SU-DHL-6 (cell line): ENCODE results near the gene NTM.

ENCODE experiments used
- H2AFZ ChIP-seq: fragments of 200-600 bp; sonication (generic); 2 replicates; pipeline ENCODE4 v1.6.1; 2014; ENCODE audit warnings: low read depth, mild to moderate bottlenecking, moderate library complexity, mixed read lengths, antibody characterized with exemption, low read length; ENCODE audit not compliant: severe bottlenecking
- H3F3A ChIP-seq: fragments of 200-600 bp; shearing (Covaris generic); 2 replicates; pipeline ENCODE4 v1.6.0; 2016; ENCODE audit warnings: antibody characterized with exemption, mild to moderate bottlenecking; ENCODE audit not compliant: insufficient read depth
- H3K27ac ChIP-seq: fragments of 200-600 bp; sonication (generic); 2 replicates; pipeline ENCODE4 v1.5.1; 2016; ENCODE audit warnings: low read depth, mild to moderate bottlenecking, low read length, moderate library complexity, mixed read lengths
- H3K27me3 ChIP-seq: fragments of 200-600 bp; sonication (generic), shearing (Covaris generic); 2 replicates; pipeline ENCODE4 v1.6.0; 2014; ENCODE audit warnings: mild to moderate bottlenecking, low read length
- H3K36me3 ChIP-seq: fragments of 200-600 bp; sonication (generic); 2 replicates; pipeline ENCODE4 v1.6.1; 2014; ENCODE audit warnings: mild to moderate bottlenecking, low read length, mixed read lengths
- H3K4me2 ChIP-seq: fragments of 300-600, 200-600 bp; shearing (Covaris generic), sonication (generic); 2 replicates; pipeline ENCODE4 v1.6.0; 2014; ENCODE audit warnings: low read length, low read depth, mild to moderate bottlenecking; ENCODE audit not compliant: poor library complexity, severe bottlenecking
- H3K4me3 ChIP-seq: fragments of 200-600 bp; sonication (generic); 2 replicates; pipeline ENCODE4 v1.5.1; 2014; ENCODE audit warnings: antibody characterized with exemption, low read length, mild to moderate bottlenecking, mixed read lengths; ENCODE audit not compliant: insufficient read depth, poor library complexity, severe bottlenecking
- H3K79me2 ChIP-seq: fragments of 200-600 bp; sonication (generic); 2 replicates; pipeline ENCODE4 v1.6.1; 2014; ENCODE audit warnings: mild to moderate bottlenecking, low read length, moderate library complexity; ENCODE audit not compliant: insufficient read depth
- H3K9ac ChIP-seq: fragments of 200-600 bp; sonication (generic); 2 replicates; pipeline ENCODE4 v1.7.0; 2014; ENCODE audit warnings: mild to moderate bottlenecking, low read length
- H3K9me2 ChIP-seq: fragments of 200-600 bp; sonication (generic); replicated peaks from 2 replicates; pipeline ENCODE4 v1.6.1; 2014; ENCODE audit warnings: low read length; ENCODE audit not compliant: insufficient read depth
- H3K9me3 ChIP-seq: fragments of 200-600 bp; sonication (generic); 2 replicates; pipeline ENCODE4 v1.6.1; 2014; ENCODE audit warnings: low read length, mixed read lengths; ENCODE audit not compliant: insufficient read depth
- H4K20me1 ChIP-seq: fragments of 200-600 bp; sonication (generic); 2 replicates; pipeline ENCODE4 v1.6.1; 2014; ENCODE audit warnings: low read depth, mild to moderate bottlenecking, antibody characterized with exemption, low read length, moderate library complexity, mixed read lengths
- EZH2phosphoT487 ChIP-seq: fragments of 200-600 bp; sonication (generic), shearing (Covaris generic); conservative IDR thresholded peaks from 2 replicates; pipeline ENCODE4 v1.6.1; 2018; ENCODE audit warnings: mild to moderate bottlenecking, antibody characterized with exemption, low read length, moderate library complexity, mixed read lengths
- TF ChIP-seq, protein P1 (sequence below): fragments of 200-600 bp; sonication (generic); IDR thresholded peaks from one replicate; pipeline ENCODE4 v1.5.1; 2017; ENCODE audit warnings: antibody characterized with exemption, mild to moderate bottlenecking, low read length, moderate library complexity; ENCODE audit not compliant: insufficient read depth, poor library complexity, severe bottlenecking

Gene NTM

DNA sequence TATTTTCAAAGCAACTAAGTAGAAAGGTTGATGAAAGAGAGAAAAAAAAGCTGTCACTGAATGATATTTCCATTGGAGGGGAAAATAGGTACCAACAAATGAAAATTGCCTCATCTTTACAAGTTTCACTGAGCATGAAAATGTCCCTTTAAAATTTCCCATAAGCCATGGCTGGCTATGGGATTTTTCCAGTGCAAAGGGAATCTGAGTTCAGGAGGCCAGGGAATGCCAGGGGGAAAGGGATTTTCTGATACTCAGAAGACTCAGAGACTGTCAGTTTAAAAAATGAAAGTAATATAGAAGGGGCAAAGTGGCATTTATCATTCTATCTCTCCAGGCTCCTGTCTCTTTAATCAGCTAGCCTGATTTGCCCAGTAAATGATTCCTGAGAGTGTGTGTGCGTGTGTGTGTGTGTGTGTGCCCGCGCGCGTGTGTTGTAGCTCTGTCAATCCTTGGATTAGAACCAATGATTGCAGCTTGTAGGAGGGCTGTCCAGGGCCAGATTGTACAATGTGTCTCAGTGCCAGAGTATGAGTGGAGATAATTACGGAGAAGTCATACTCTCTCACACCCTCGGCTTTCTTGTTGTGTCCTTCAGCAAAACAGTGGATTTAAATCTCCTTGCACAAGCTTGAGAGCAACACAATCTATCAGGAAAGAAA is at the start of gene NTM:
TSS of gene NTM (plus strand) at position 526 of the 662 bp plus-strand sequence.
- no peaks in the 10 kb centered on the region for H3K9me2 ChIP-seq
- no peak within 1 kb of the TSS for H3K4me3 ChIP-seq
- no peaks in the 10 kb centered on the region for H3F3A ChIP-seq
- no peaks in the 10 kb centered on the region for H3K36me3 ChIP-seq
- H2AFZ ChIP-seq, result no peak within 1 kb of the TSS
- no peak within 1 kb of the TSS for H3K9ac ChIP-seq
- H4K20me1 ChIP-seq, result no peaks in the 10 kb centered on the region
- no peak within 1 kb of the TSS for H3K4me2 ChIP-seq
- no peaks in the 10 kb centered on the region for H3K9me3 ChIP-seq
- no peaks in the 10 kb centered on the region for H3K27me3 ChIP-seq
- no peak for TF ChIP-seq EZH2phosphoT487
- TF ChIP-seq, protein P1, sequence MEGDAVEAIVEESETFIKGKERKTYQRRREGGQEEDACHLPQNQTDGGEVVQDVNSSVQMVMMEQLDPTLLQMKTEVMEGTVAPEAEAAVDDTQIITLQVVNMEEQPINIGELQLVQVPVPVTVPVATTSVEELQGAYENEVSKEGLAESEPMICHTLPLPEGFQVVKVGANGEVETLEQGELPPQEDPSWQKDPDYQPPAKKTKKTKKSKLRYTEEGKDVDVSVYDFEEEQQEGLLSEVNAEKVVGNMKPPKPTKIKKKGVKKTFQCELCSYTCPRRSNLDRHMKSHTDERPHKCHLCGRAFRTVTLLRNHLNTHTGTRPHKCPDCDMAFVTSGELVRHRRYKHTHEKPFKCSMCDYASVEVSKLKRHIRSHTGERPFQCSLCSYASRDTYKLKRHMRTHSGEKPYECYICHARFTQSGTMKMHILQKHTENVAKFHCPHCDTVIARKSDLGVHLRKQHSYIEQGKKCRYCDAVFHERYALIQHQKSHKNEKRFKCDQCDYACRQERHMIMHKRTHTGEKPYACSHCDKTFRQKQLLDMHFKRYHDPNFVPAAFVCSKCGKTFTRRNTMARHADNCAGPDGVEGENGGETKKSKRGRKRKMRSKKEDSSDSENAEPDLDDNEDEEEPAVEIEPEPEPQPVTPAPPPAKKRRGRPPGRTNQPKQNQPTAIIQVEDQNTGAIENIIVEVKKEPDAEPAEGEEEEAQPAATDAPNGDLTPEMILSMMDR, result no peak
- no peak within 1 kb of the TSS for H3K27ac ChIP-seq
- no peaks in the 10 kb centered on the region for H3K79me2 ChIP-seq

DNA sequence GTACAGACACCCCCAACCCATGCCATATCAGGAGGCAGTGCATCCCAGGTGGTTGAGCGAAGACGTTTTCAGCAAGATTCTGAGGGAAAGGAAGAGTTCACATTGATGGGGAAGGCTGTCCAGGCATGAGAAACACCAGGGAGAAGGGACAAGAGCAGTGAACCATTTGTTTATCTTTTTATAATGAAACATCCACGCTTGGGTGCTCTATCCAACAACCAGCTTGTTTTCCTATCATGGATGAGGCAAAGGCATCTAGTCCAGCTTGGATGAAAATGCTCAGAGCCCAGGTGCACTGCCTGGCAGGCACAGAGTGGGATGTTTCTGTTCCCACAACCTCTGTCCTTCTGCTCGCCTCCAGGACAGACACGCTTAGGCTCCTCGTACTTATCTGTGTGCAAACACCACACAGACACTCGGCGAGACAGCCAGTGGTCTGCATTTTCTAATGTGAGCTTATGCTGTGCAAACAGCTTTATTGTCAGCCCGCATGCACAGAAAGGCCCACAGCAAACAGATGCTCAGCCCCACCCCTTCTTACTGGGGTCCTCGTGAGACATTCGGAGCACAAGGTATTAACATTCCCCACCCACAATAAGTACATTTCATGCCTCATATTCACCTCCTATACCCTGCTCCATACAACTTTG is 45.4 kb upstream of the NTM start:
- Histone ChIP-seq H3K79me2 (no peaks in the 10 kb centered on the region), H3K4me3 (no peak overlapping the region), H3K27me3 (no peaks in the 10 kb centered on the region), H3K36me3 (no peaks in the 10 kb centered on the region), H3F3A (no peaks in the 10 kb centered on the region), H3K9me3 (no peaks in the 10 kb centered on the region), H3K27ac (no peak overlapping the region), H3K4me2 (no peak overlapping the region), H4K20me1 (no peaks in the 10 kb centered on the region), H3K9me2 (no peaks in the 10 kb centered on the region), H3K9ac (no peak overlapping the region), H2AFZ (no peak overlapping the region)
- TF ChIP-seq EZH2phosphoT487, result no peak
- TF ChIP-seq, protein P1, result no peak

DNA sequence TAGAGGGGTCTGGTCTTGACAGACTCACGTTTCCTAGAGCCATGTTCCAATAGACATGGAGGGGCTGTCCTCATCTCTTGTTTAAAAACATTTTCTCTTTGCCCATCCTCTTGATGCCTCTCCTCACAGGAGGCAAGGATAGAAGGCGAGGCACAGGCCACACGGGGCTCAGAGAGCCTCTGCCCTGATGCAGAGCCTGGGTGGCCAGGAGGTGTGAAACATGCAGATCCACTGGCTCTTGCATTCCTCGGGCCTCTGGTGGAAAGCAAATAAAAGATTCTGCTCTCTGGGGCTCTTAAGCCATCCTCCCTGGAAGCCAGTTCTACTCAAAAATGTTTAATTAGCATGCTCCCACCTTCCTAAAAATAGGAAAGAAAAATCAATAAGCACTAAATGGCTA is 43.6 kb upstream of the NTM start:
- TF ChIP-seq, protein P1, result no peak
- TF ChIP-seq EZH2phosphoT487, result no peak
- Histone ChIP-seq H4K20me1 (no peaks in the 10 kb centered on the region), H3K27ac (no peak overlapping the region), H3K9me2 (no peaks in the 10 kb centered on the region), H3K9ac (no peak overlapping the region), H3K27me3 (no peaks in the 10 kb centered on the region), H3K4me2 (no peak overlapping the region), H3K79me2 (no peaks in the 10 kb centered on the region), H3F3A (no peaks in the 10 kb centered on the region), H3K9me3 (no peaks in the 10 kb centered on the region), H2AFZ (no peak overlapping the region), H3K4me3 (no peak overlapping the region), H3K36me3 (no peaks in the 10 kb centered on the region)
